ENCODE results near the gene LRRC49.

DNA sequence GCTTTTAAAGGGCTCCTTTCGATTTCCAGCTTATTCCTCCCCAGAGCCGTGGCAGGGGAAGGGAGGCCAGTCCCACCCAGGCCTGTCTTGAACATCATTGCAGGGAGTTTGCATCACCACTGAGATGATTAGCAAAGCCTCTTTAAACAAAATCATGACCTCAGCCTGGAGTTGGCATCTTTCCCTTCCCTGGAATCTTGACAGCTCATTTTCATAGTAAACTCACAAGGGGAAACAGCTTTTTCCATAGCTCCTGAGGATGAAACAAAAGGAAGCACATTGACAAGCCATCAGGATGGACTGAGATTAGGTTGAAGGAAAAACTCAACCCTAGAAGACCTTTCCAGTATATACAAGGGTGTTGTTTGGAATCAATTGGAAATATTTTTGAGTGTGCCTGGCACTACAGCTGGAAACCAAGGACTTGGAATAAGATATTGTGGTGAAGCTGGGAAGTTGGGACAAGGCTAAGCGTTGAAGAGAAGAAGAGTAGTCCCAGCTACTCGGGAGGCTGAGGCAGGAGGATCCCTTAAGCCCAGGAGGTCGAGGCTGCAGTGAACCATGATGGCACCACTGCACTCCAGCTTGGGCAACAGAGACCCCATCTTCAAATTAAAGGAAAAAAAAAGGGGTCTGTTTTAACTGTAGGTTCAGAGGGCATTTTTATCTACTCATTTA is 35.6 kb upstream of the LRRC49 start:
- TF ChIP-seq, protein P1, sequence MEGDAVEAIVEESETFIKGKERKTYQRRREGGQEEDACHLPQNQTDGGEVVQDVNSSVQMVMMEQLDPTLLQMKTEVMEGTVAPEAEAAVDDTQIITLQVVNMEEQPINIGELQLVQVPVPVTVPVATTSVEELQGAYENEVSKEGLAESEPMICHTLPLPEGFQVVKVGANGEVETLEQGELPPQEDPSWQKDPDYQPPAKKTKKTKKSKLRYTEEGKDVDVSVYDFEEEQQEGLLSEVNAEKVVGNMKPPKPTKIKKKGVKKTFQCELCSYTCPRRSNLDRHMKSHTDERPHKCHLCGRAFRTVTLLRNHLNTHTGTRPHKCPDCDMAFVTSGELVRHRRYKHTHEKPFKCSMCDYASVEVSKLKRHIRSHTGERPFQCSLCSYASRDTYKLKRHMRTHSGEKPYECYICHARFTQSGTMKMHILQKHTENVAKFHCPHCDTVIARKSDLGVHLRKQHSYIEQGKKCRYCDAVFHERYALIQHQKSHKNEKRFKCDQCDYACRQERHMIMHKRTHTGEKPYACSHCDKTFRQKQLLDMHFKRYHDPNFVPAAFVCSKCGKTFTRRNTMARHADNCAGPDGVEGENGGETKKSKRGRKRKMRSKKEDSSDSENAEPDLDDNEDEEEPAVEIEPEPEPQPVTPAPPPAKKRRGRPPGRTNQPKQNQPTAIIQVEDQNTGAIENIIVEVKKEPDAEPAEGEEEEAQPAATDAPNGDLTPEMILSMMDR (IDR thresholded peaks at IDR 0.05; ENCODE audit: low read depth, low read length, poor library complexity, severe bottlenecking) = no peak
- no peak for TF ChIP-seq EZH2phosphoT487 (IDR thresholded peaks at IDR 0.05; ENCODE audit: borderline replicate concordance, low read length)
